ENCODE data around the gene PCSK5.

DNA sequence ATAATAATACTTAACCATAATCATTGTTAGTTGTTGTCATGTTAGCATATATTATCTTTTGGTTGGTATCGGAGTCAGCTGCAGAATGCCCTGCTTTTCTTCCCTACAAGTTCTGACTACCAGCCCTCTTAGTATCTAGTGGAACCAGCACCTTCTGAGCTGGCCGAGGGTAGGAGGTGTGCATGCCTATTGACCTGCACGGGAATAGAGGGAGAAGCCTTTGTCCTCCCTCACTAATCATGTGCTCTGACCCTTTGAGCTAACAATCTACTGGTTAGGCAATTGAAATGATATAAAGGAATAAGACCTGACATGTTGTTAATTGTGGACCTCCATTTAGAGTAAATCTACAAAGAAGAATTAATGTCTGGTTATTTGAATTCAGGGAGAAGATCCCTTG is 4.1 kb downstream of the PCSK5 start:
- TF ChIP-seq RFX5 (IDR thresholded peaks at IDR 0.05; ENCODE audit: borderline replicate concordance, low read depth, low read length): no peak
- no peak for TF ChIP-seq EZH2 (IDR thresholded peaks at IDR 0.05; ENCODE audit: low read depth, low read length, severe bottlenecking)
- TF ChIP-seq EP300 (IDR thresholded peaks at IDR 0.05; ENCODE audit: borderline replicate concordance in 1 of 2, low read depth in 2 of 2, low read length in 2 of 2): no peak
- TF ChIP-seq, protein P1, sequence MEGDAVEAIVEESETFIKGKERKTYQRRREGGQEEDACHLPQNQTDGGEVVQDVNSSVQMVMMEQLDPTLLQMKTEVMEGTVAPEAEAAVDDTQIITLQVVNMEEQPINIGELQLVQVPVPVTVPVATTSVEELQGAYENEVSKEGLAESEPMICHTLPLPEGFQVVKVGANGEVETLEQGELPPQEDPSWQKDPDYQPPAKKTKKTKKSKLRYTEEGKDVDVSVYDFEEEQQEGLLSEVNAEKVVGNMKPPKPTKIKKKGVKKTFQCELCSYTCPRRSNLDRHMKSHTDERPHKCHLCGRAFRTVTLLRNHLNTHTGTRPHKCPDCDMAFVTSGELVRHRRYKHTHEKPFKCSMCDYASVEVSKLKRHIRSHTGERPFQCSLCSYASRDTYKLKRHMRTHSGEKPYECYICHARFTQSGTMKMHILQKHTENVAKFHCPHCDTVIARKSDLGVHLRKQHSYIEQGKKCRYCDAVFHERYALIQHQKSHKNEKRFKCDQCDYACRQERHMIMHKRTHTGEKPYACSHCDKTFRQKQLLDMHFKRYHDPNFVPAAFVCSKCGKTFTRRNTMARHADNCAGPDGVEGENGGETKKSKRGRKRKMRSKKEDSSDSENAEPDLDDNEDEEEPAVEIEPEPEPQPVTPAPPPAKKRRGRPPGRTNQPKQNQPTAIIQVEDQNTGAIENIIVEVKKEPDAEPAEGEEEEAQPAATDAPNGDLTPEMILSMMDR (IDR thresholded peaks at IDR 0.05; ENCODE audit: control extremely low read depth in 1 of 3, insufficient read depth in 1 of 3, low read depth in 1 of 3, low read length in 3 of 3): no peak
- TF ChIP-seq POLR2A (IDR thresholded peaks at IDR 0.05; ENCODE audit: control extremely low read depth in 1 of 2, low read depth in 2 of 2, low read length in 2 of 2): no peak
- TF ChIP-seq, protein P2, sequence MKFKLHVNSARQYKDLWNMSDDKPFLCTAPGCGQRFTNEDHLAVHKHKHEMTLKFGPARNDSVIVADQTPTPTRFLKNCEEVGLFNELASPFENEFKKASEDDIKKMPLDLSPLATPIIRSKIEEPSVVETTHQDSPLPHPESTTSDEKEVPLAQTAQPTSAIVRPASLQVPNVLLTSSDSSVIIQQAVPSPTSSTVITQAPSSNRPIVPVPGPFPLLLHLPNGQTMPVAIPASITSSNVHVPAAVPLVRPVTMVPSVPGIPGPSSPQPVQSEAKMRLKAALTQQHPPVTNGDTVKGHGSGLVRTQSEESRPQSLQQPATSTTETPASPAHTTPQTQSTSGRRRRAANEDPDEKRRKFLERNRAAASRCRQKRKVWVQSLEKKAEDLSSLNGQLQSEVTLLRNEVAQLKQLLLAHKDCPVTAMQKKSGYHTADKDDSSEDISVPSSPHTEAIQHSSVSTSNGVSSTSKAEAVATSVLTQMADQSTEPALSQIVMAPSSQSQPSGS (IDR thresholded peaks at IDR 0.05; ENCODE audit: low read length): no peak
- TF ChIP-seq HDAC2 (IDR thresholded peaks at IDR 0.05; ENCODE audit: borderline replicate concordance in 1 of 2, low read depth in 2 of 2, low read length in 2 of 2): no peak
- no peak for TF ChIP-seq SRF (IDR thresholded peaks at IDR 0.05; ENCODE audit: low read depth, low read length)
